WTC11 (cell line): ENCODE data around the gene NAXE. TPM values are rescaled to one million over a fixed set of nuclear protein-coding genes. Genes with fewer than 3 reads are reported as not detected.

Source experiments
- ATAC-seq: fragments of 200-7000 bp; cut with Tn5 transposase; 2 replicates; pipeline ENCODE4 v1.10.0; 2021; ENCODE audit warnings: mild to moderate bottlenecking, moderate library complexity
- CTCF ChIA-PET: fragments of 300-600 bp; sonication (Branson Sonifier 250); formaldehyde crosslinking; loops from one replicate; lab custom pipeline; 2021; ENCODE audit warnings: antibody characterized with exemption; lab: Charles Lee
- POLR2A ChIA-PET: fragments of 350-600 bp; sonication (Branson Sonifier 250); formaldehyde crosslinking; loops from one replicate; lab custom pipeline; 2021; ENCODE audit warnings: antibody characterized with exemption; lab: Charles Lee
- DNase-seq: peaks from one replicate; pipeline ENCODE4 v3.0.0; 2021; ENCODE audit warnings: low spot score
- H3K27ac Mint-ChIP-seq: 2 replicates; pipeline ENCODE4 v1.8.0; 2021; ENCODE audit warnings: mixed read lengths
- H3K27me3 Mint-ChIP-seq: 2 replicates; pipeline ENCODE4 v1.8.0; 2021; ENCODE audit warnings: low read depth, mild to moderate bottlenecking, moderate library complexity, mixed read lengths
- H3K36me3 Mint-ChIP-seq: 2 replicates; pipeline ENCODE4 v1.8.0; 2021; ENCODE audit warnings: mixed read lengths
- H3K4me1 Mint-ChIP-seq: 2 replicates; pipeline ENCODE4 v1.8.0; 2022; ENCODE audit warnings: mixed read lengths
- H3K4me3 Mint-ChIP-seq: 2 replicates; pipeline ENCODE4 v1.8.0; 2021; ENCODE audit warnings: mild to moderate bottlenecking, moderate library complexity, mixed read lengths
- H3K9me3 Mint-ChIP-seq: 2 replicates; pipeline ENCODE4 v1.8.0; 2021; ENCODE audit warnings: mixed read lengths
- ATF6 ChIP-seq: sonication (generic); formaldehyde crosslinking; IDR thresholded peaks from 2 replicates; pipeline ENCODE4 v1.8.1; 2023; ENCODE audit warnings: mild to moderate bottlenecking, missing genetic modification reagents
- CBFB ChIP-seq: sonication (generic); formaldehyde crosslinking; IDR thresholded peaks from 2 replicates; pipeline ENCODE4 v1.8.1; 2022; ENCODE audit warnings: mild to moderate bottlenecking, low read depth, missing genetic modification reagents
- E2F5 ChIP-seq: sonication (generic); formaldehyde crosslinking; IDR thresholded peaks from 2 replicates; pipeline ENCODE4 v1.8.1; 2022; ENCODE audit warnings: mild to moderate bottlenecking, moderate library complexity, missing genetic modification reagents
- ELF4 ChIP-seq: sonication (generic); formaldehyde crosslinking; IDR thresholded peaks from 2 replicates; pipeline ENCODE4 v1.8.1; 2022; ENCODE audit warnings: low read depth, mild to moderate bottlenecking, moderate library complexity, missing genetic modification reagents
- HMGXB4 ChIP-seq: sonication (generic); formaldehyde crosslinking; IDR thresholded peaks from 2 replicates; pipeline ENCODE4 v1.8.1; 2023; ENCODE audit warnings: mild to moderate bottlenecking, moderate library complexity, missing genetic modification reagents
- KAT7 ChIP-seq: sonication (generic); formaldehyde crosslinking; IDR thresholded peaks from 2 replicates; pipeline ENCODE4 v1.8.1; 2023; ENCODE audit warnings: missing genetic modification reagents, mild to moderate bottlenecking, borderline replicate concordance
- NR3C1 ChIP-seq: sonication (generic); formaldehyde crosslinking; conservative IDR thresholded peaks from 2 replicates; pipeline ENCODE4 v1.8.1; 2023; ENCODE audit warnings: low read depth, mild to moderate bottlenecking, missing genetic modification reagents
- OVOL2 ChIP-seq: fragments of 250-450 bp; sonication (Bioruptor Pico); IDR thresholded peaks from 2 replicates; pipeline ENCODE4 v1.9.0; 2021; ENCODE audit warnings: mild to moderate bottlenecking, borderline replicate concordance
- RORB ChIP-seq: fragments of 250-450 bp; sonication (Bioruptor Pico); IDR thresholded peaks from 2 replicates; pipeline ENCODE4 v1.9.0; 2021; ENCODE audit warnings: mild to moderate bottlenecking
- SP1 ChIP-seq: sonication (generic); formaldehyde crosslinking; conservative IDR thresholded peaks from 2 replicates; pipeline ENCODE4 v1.8.1; 2022; ENCODE audit warnings: missing genetic modification reagents
- TP53 ChIP-seq: sonication (generic); formaldehyde crosslinking; IDR thresholded peaks from 2 replicates; pipeline ENCODE4 v1.8.1; 2023; ENCODE audit warnings: mild to moderate bottlenecking, missing genetic modification reagents
- USF2 ChIP-seq: sonication (generic); formaldehyde crosslinking; IDR thresholded peaks from 2 replicates; pipeline ENCODE4 v1.8.1; 2023; ENCODE audit warnings: mild to moderate bottlenecking, missing genetic modification reagents, moderate library complexity
- ZMAT4 ChIP-seq: fragments of 250-450 bp; sonication (Bioruptor Pico); IDR thresholded peaks from 2 replicates; pipeline ENCODE4 v1.9.0; 2021; ENCODE audit warnings: mild to moderate bottlenecking
- ZNF423 ChIP-seq: fragments of 250-450 bp; sonication (Bioruptor Pico); IDR thresholded peaks from 2 replicates; pipeline ENCODE4 v2.1.2; 2022; ENCODE audit warnings: mild to moderate bottlenecking, moderate library complexity
- ZNF425 ChIP-seq: fragments of 250-450 bp; sonication (Bioruptor Pico); conservative IDR thresholded peaks from 2 replicates; pipeline ENCODE4 v1.9.0; 2021; ENCODE audit warnings: mild to moderate bottlenecking
- ZNF671 ChIP-seq: fragments of 250-450 bp; sonication (Bioruptor Pico); IDR thresholded peaks from 2 replicates; pipeline ENCODE4 v1.8.0; 2021; ENCODE audit warnings: mild to moderate bottlenecking
- ZSCAN18 ChIP-seq: fragments of 250-450 bp; sonication (Bioruptor Pico); IDR thresholded peaks from 2 replicates; pipeline ENCODE4 v2.1.2; 2022; ENCODE audit warnings: mild to moderate bottlenecking, moderate library complexity
- total RNA-seq: library from RNA; stranded (reverse); gene quantifications from 3 replicates; pipeline ENCODE4 v1.2.3, GENCODE V29; 2021
- TF ChIP-seq, protein P1 (sequence below): sonication (generic); formaldehyde crosslinking; IDR thresholded peaks from 2 replicates; pipeline ENCODE4 v1.8.1; 2023; ENCODE audit warnings: mild to moderate bottlenecking, missing genetic modification reagents, moderate library complexity
- TF ChIP-seq, protein P2 (sequence below): sonication (generic); formaldehyde crosslinking; IDR thresholded peaks from 2 replicates; pipeline ENCODE4 v1.8.1; 2022; ENCODE audit warnings: missing genetic modification reagents, borderline replicate concordance

Gene NAXE
- total RNA-seq, 1 experiment from 2014 or later = 81.6 TPM

- no peak for ATAC-seq
- Mint-ChIP-seq H3K4me3 (no peak overlapping the region), H3K9me3 (no peaks in the 10 kb centered on the region), H3K36me3 (peaks cover 27% of the 10 kb centered on the region), H3K27ac (no peak overlapping the region; the same call in 1 of the 2 replicates), H3K4me1 (no peaks in the 10 kb centered on the region), H3K27me3 (no peaks in the 10 kb centered on the region)
- DNase-seq = no peak
- ChIA-PET CTCF (no interaction called here), POLR2A (no interaction called here)
- TF ChIP-seq OVOL2 (CRISPR knock-in tag) (no peak), RORB (no peak), NR3C1 (CRISPR knock-in tag) (no peak), KAT7 (no peak)
These were observed 46.9 kb upstream of the NAXE start for GRCh38 chr1:156544592-156545102.

- TF ChIP-seq SP1 (CRISPR knock-in tag) (no peak), NR3C1 (CRISPR knock-in tag) (no peak), CBFB (CRISPR knock-in tag) (no peak), TP53 (CRISPR knock-in tag) (no peak)
- TF ChIP-seq, protein P1, sequence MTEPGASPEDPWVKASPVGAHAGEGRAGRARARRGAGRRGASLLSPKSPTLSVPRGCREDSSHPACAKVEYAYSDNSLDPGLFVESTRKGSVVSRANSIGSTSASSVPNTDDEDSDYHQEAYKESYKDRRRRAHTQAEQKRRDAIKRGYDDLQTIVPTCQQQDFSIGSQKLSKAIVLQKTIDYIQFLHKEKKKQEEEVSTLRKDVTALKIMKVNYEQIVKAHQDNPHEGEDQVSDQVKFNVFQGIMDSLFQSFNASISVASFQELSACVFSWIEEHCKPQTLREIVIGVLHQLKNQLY (CRISPR knock-in tag) = no peak
- Mint-ChIP-seq H3K4me1 (no peaks in the 10 kb centered on the region), H3K27me3 (no peaks in the 10 kb centered on the region), H3K27ac (no peak overlapping the region), H3K9me3 (no peaks in the 10 kb centered on the region), H3K4me3 (no peak overlapping the region), H3K36me3 (peaks cover 16% of the 10 kb centered on the region)
- ChIA-PET CTCF (no interaction called here), POLR2A (no interaction called here)
- DNase-seq (no peak), ATAC-seq (no peak)
These were observed 45.3 kb upstream of the NAXE start for GRCh38 chr1:156546267-156546666.

- Mint-ChIP-seq H3K27me3 (no peaks in the 10 kb centered on the region), H3K9me3 (no peaks in the 10 kb centered on the region), H3K4me1 (no peaks in the 10 kb centered on the region), H3K27ac (no peak overlapping the region), H3K4me3 (no peak overlapping the region), H3K36me3 (peaks cover 15% of the 10 kb centered on the region)
- ATAC-seq (no peak), DNase-seq (no peak)
- ChIA-PET POLR2A (no interaction called here), CTCF (no interaction called here)
- TF ChIP-seq HMGXB4 (CRISPR knock-in tag) (no peak), ELF4 (CRISPR knock-in tag) (no peak), ZNF423 (CRISPR knock-in tag) (no peak), ZSCAN18 (CRISPR knock-in tag) (no peak), ZNF425 (CRISPR knock-in tag) (no peak), SP1 (CRISPR knock-in tag) (no peak), ZMAT4 (no peak), ATF6 (CRISPR knock-in tag) (no peak), ZNF671 (CRISPR knock-in tag) (no peak), USF2 (CRISPR knock-in tag) (no peak), E2F5 (CRISPR knock-in tag) (no peak)
- TF ChIP-seq, protein P2, sequence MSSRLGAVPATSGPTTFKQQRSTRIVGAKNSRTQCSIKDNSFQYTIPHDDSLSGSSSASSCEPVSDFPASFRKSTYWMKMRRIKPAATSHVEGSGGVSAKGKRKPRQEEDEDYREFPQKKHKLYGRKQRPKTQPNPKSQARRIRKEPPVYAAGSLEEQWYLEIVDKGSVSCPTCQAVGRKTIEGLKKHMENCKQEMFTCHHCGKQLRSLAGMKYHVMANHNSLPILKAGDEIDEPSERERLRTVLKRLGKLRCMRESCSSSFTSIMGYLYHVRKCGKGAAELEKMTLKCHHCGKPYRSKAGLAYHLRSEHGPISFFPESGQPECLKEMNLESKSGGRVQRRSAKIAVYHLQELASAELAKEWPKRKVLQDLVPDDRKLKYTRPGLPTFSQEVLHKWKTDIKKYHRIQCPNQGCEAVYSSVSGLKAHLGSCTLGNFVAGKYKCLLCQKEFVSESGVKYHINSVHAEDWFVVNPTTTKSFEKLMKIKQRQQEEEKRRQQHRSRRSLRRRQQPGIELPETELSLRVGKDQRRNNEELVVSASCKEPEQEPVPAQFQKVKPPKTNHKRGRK = no peak
These were observed 44.1 kb upstream of the NAXE start for GRCh38 chr1:156547434-156547833.
